Epithelial cell of proximal tubule (primary cell): ENCODE results near the gene PCCA. TPM values are rescaled to one million over a fixed set of nuclear protein-coding genes. Genes with fewer than 3 reads are reported as not detected.

Experiments
- DNase-seq: peaks from one replicate; pipeline ENCODE4 v3.0.0-alpha.2; 2011; ENCODE audit warnings: low read depth
- H3K4me3 ChIP-seq: 2 replicates; pipeline ENCODE4 v1.5.1; 2011; ENCODE audit warnings: low read depth, mild to moderate bottlenecking, low read length
- total RNA-seq: library from RNA; depleted of rRNA; stranded (reverse); fragments of >200 nt; gene quantifications from 2 replicates; pipeline ENCODE4 v1.2.3, GENCODE V29; 2015
- TF ChIP-seq, protein P1 (sequence below): conservative IDR thresholded peaks from 2 replicates; pipeline ENCODE4 v1.5.1; 2012; ENCODE audit warnings: low read depth, mild to moderate bottlenecking, low read length

PCCA gene
- total RNA-seq, 1 donor from 2014 or later = 17.8 TPM

GRCh38 chr13:100534911-100535310, 446.0 kb downstream of the PCCA start:
- H3K4me3 ChIP-seq = no peak overlapping the region
- TF ChIP-seq, protein P1, sequence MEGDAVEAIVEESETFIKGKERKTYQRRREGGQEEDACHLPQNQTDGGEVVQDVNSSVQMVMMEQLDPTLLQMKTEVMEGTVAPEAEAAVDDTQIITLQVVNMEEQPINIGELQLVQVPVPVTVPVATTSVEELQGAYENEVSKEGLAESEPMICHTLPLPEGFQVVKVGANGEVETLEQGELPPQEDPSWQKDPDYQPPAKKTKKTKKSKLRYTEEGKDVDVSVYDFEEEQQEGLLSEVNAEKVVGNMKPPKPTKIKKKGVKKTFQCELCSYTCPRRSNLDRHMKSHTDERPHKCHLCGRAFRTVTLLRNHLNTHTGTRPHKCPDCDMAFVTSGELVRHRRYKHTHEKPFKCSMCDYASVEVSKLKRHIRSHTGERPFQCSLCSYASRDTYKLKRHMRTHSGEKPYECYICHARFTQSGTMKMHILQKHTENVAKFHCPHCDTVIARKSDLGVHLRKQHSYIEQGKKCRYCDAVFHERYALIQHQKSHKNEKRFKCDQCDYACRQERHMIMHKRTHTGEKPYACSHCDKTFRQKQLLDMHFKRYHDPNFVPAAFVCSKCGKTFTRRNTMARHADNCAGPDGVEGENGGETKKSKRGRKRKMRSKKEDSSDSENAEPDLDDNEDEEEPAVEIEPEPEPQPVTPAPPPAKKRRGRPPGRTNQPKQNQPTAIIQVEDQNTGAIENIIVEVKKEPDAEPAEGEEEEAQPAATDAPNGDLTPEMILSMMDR = no peak
- no peak for DNase-seq

DNA sequence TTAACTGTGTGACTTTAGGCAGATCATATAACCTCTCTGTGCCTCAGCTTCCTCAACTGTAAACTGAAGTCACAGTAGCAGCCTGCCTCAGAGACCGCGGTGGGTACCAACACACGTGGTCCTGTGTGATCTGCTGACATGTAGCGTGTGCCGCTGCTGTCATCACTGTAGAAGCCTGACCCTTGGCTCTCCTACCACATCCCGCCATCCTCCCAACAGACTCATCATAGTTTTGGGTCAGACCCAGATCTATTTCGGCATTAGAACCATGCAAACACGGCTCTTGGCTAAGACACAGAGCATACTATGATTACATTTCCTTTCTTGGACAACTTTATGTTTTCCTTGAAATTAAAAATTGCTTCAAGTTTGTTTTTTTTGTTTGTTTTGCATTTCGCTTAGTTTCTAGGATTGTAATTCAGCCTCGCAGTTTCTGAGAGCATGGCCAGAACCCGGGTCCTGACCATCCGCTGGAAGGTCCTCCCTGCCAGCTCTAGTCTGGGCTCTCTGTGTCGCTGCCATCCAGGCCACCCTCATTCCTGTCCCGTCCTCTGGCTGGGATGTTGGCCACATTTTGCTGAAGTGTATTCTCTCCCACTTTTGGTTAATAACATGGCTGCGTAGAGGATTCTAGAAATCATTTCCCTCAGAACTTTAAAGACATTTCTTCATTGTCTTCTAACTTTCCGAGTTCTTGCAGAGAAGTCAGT, 446.7 kb downstream of the PCCA start:
- H3K4me3 ChIP-seq = no peak overlapping the region
- TF ChIP-seq, protein P1 = no peak
- no peak for DNase-seq

GRCh38 chr13:100536643-100537180, 447.8 kb downstream of the PCCA start:
- H3K4me3 ChIP-seq = no peak overlapping the region
- DNase-seq = no peak
- TF ChIP-seq, protein P1 = no peak

DNA sequence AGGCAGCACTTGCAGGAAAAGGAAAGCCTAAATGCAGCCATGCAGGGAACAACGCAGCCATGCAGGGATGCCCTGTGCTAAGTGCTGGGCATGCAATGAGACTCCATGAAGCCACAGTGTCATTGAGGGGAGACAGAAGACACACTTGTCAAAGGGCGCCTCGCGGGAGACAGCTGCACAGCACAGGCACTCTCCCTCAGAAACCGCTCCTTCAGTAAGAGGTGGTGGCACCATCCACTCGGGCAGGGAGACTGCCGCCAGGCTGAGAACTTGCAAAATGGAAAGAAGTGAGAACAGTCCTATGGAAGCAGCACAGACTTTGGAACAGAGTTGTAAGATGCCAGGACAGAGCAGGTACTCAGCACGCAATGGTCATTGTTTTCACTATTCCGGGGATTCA, 448.6 kb downstream of the PCCA start:
- no peak for DNase-seq
- TF ChIP-seq, protein P1 = no peak
- H3K4me3 ChIP-seq = no peak overlapping the region

DNA sequence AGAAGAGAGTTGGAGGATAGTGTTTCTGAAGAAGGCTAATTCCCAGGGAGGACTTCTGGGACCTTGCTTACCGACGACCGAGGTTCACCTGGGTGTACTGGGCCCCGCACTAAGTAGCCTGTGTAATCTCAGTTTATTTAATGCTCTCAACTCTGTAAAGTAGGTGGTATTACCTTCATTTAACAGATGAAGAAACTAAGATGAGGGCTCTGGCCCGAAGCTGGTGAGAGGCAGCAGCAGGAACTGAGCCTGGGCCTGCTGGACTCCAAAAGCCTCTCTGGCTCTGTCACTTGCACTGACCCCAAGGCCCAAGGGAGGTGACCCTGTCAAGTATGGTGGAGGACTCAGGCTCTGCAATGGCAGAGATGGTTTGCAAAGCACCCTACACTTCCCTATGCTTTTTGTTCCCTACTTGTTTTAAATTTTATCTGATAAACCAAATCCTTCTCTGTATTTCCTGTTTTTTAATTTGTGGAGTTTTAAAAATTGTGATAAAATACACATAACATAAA, 449.1 kb downstream of the PCCA start:
- no peak for DNase-seq
- H3K4me3 ChIP-seq = no peak overlapping the region
- TF ChIP-seq, protein P1 = no peak

- no peak overlapping the region for H3K4me3 ChIP-seq
- TF ChIP-seq, protein P1 = no peak
- no peak for DNase-seq
Measured at GRCh38 chr13:100540621-100541020, 451.7 kb downstream of the PCCA start.
